ENCODE results near the gene CCSER1.
"Not testable (repeated sequence)": the region's sequence is repeated elsewhere in the genome, so short reads cannot be mapped to it uniquely, and the experiment has no call there.

CCSER1 gene

GRCh38 chr4:90799895-90800294 is 672.7 kb downstream of the CCSER1 start:
- no peaks in the 10 kb centered on the region for H3K36me3 Mint-ChIP-seq (ENCODE audit: low read depth)
- no peak for ATAC-seq
- no peak overlapping the region for H3K4me3 Mint-ChIP-seq
- H3K27me3 Mint-ChIP-seq: no peaks in the 10 kb centered on the region
- peaks cover 34% of the 10 kb centered on the region for H3K9me3 Mint-ChIP-seq
- DNase-seq: no peak
- H3K4me1 Mint-ChIP-seq: no peaks in the 10 kb centered on the region
- no peak overlapping the region for H3K27ac Mint-ChIP-seq

GRCh38 chr4:90815569-90815968 is 688.4 kb downstream of the CCSER1 start:
- peaks cover 2% of the 10 kb centered on the region for H3K36me3 Mint-ChIP-seq (ENCODE audit: low read depth)
- H3K9me3 Mint-ChIP-seq: peaks cover 19% of the 10 kb centered on the region
- no peak overlapping the region for H3K27ac Mint-ChIP-seq
- DNase-seq: no peak
- no peaks in the 10 kb centered on the region for H3K27me3 Mint-ChIP-seq
- no peaks in the 10 kb centered on the region for H3K4me1 Mint-ChIP-seq
- no peak for ATAC-seq
- H3K4me3 Mint-ChIP-seq: no peak overlapping the region

GRCh38 chr4:90816754-90817153 is 689.6 kb downstream of the CCSER1 start:
- Mint-ChIP-seq H3K4me1 (no peaks in the 10 kb centered on the region), H3K4me3 (no peak overlapping the region), H3K27ac (no peak overlapping the region), H3K9me3 (peaks cover 15% of the 10 kb centered on the region), H3K27me3 (no peaks in the 10 kb centered on the region), H3K36me3 (ENCODE audit: low read depth) (peaks cover 2% of the 10 kb centered on the region)
- ATAC-seq: no peak
- DNase-seq: no peak

GRCh38 chr4:90824266-90825150 is 697.3 kb downstream of the CCSER1 start:
- H3K27me3 Mint-ChIP-seq: no peaks in the 10 kb centered on the region
- DNase-seq (no peak), ATAC-seq (no peak)
- H3K27ac Mint-ChIP-seq: no peak overlapping the region
- no peaks in the 10 kb centered on the region for H3K36me3 Mint-ChIP-seq (ENCODE audit: low read depth)
- H3K4me1 Mint-ChIP-seq: no peaks in the 10 kb centered on the region
- H3K9me3 Mint-ChIP-seq: peaks cover 6% of the 10 kb centered on the region
- H3K4me3 Mint-ChIP-seq: no peak overlapping the region

GRCh38 chr4:90825849-90826248 is 698.7 kb downstream of the CCSER1 start:
- no peak overlapping the region for H3K27ac Mint-ChIP-seq
- no peaks in the 10 kb centered on the region for H3K36me3 Mint-ChIP-seq (ENCODE audit: low read depth)
- H3K9me3 Mint-ChIP-seq: peaks cover 6% of the 10 kb centered on the region

GRCh38 chr4:90833706-90834105 is 706.5 kb downstream of the CCSER1 start:
- no peak overlapping the region for H3K4me3 Mint-ChIP-seq
- H3K27me3 Mint-ChIP-seq: no peaks in the 10 kb centered on the region
- no peak overlapping the region for H3K27ac Mint-ChIP-seq
- DNase-seq (no peak), ATAC-seq (no peak)
- no peaks in the 10 kb centered on the region for H3K9me3 Mint-ChIP-seq
- H3K4me1 Mint-ChIP-seq: no peaks in the 10 kb centered on the region
- H3K36me3 Mint-ChIP-seq (ENCODE audit: low read depth): no peaks in the 10 kb centered on the region

More at GRCh38 chr4:90825849-90826248, 698.7 kb downstream of the CCSER1 start:
- Mint-ChIP-seq H3K4me3 (no peak overlapping the region), H3K27me3 (no peaks in the 10 kb centered on the region), H3K4me1 (no peaks in the 10 kb centered on the region)
- ATAC-seq (no peak), DNase-seq (no peak)

- Mint-ChIP-seq H3K4me1 (no peaks in the 10 kb centered on the region), H3K4me3 (no peak overlapping the region), H3K9me3 (no peaks in the 10 kb centered on the region), H3K27me3 (no peaks in the 10 kb centered on the region), H3K27ac (no peak overlapping the region), H3K36me3 (ENCODE audit: low read depth) (no peaks in the 10 kb centered on the region)
- ATAC-seq (no peak), DNase-seq (no peak)
Observed at GRCh38 chr4:90837241-90837640, 710.0 kb downstream of the CCSER1 start.

- not testable (repeated sequence) for H3K9me3 Mint-ChIP-seq, ATAC-seq
Observed at GRCh38 chr4:90838859-90839258, 711.7 kb downstream of the CCSER1 start.

GRCh38 chr4:90840291-90840690 is 713.1 kb downstream of the CCSER1 start:
- Mint-ChIP-seq H3K27me3 (no peaks in the 10 kb centered on the region), H3K27ac (no peak overlapping the region), H3K9me3 (no peaks in the 10 kb centered on the region), H3K4me3 (no peak overlapping the region), H3K4me1 (no peaks in the 10 kb centered on the region), H3K36me3 (ENCODE audit: low read depth) (no peaks in the 10 kb centered on the region)
- DNase-seq: no peak
- no peak for ATAC-seq

More at GRCh38 chr4:90838859-90839258, 711.7 kb downstream of the CCSER1 start:
- not testable (repeated sequence) for H3K27ac Mint-ChIP-seq; H3K4me1 Mint-ChIP-seq; H3K4me3 Mint-ChIP-seq; H3K27me3 Mint-ChIP-seq; H3K36me3 Mint-ChIP-seq (ENCODE audit: low read depth); DNase-seq

- Mint-ChIP-seq H3K4me1 (no peaks in the 10 kb centered on the region), H3K4me3 (no peak overlapping the region), H3K9me3 (no peaks in the 10 kb centered on the region), H3K27ac (no peak overlapping the region), H3K36me3 (ENCODE audit: low read depth) (no peaks in the 10 kb centered on the region), H3K27me3 (no peaks in the 10 kb centered on the region)
- DNase-seq (no peak), ATAC-seq (no peak)
Observed at GRCh38 chr4:90840828-90841227, 713.6 kb downstream of the CCSER1 start.

- Mint-ChIP-seq H3K9me3 (no peaks in the 10 kb centered on the region), H3K4me3 (no peak overlapping the region), H3K27me3 (no peaks in the 10 kb centered on the region), H3K36me3 (ENCODE audit: low read depth) (no peaks in the 10 kb centered on the region), H3K4me1 (no peaks in the 10 kb centered on the region), H3K27ac (no peak overlapping the region)
- DNase-seq (no peak), ATAC-seq (no peak)
Observed at GRCh38 chr4:90841676-90842075, 714.5 kb downstream of the CCSER1 start.

- Mint-ChIP-seq H3K4me3 (no peak overlapping the region), H3K27me3 (no peaks in the 10 kb centered on the region), H3K4me1 (no peaks in the 10 kb centered on the region), H3K9me3 (no peaks in the 10 kb centered on the region), H3K36me3 (ENCODE audit: low read depth) (no peaks in the 10 kb centered on the region), H3K27ac (no peak overlapping the region)
- DNase-seq: no peak
- ATAC-seq: no peak
Observed at GRCh38 chr4:90842960-90843359, 715.8 kb downstream of the CCSER1 start.

GRCh38 chr4:90844241-90844640 is 717.0 kb downstream of the CCSER1 start:
- no peak for DNase-seq
- no peaks in the 10 kb centered on the region for H3K4me1 Mint-ChIP-seq
- no peak for ATAC-seq
- no peaks in the 10 kb centered on the region for H3K36me3 Mint-ChIP-seq (ENCODE audit: low read depth)
- no peaks in the 10 kb centered on the region for H3K9me3 Mint-ChIP-seq
- H3K4me3 Mint-ChIP-seq: no peak overlapping the region
- H3K27me3 Mint-ChIP-seq: no peaks in the 10 kb centered on the region
- no peak overlapping the region for H3K27ac Mint-ChIP-seq

- DNase-seq (no peak), ATAC-seq (no peak)
- Mint-ChIP-seq H3K27me3 (no peaks in the 10 kb centered on the region), H3K9me3 (no peaks in the 10 kb centered on the region), H3K27ac (no peak overlapping the region), H3K36me3 (ENCODE audit: low read depth) (no peaks in the 10 kb centered on the region), H3K4me3 (no peak overlapping the region), H3K4me1 (no peaks in the 10 kb centered on the region)
Observed at GRCh38 chr4:90845777-90846176, 718.6 kb downstream of the CCSER1 start.

- H3K27me3 Mint-ChIP-seq: no peaks in the 10 kb centered on the region
- H3K27ac Mint-ChIP-seq: no peak overlapping the region
- no peaks in the 10 kb centered on the region for H3K36me3 Mint-ChIP-seq (ENCODE audit: low read depth)
- H3K9me3 Mint-ChIP-seq: peaks cover 6% of the 10 kb centered on the region
- ATAC-seq (no peak), DNase-seq (no peak)
- H3K4me1 Mint-ChIP-seq: no peaks in the 10 kb centered on the region
- no peak overlapping the region for H3K4me3 Mint-ChIP-seq
Observed at GRCh38 chr4:90852237-90852636, 725.0 kb downstream of the CCSER1 start.
